Transverse colon (tissue), 4 donors: ENCODE data around the gene TNS3. TPM values are rescaled to one million over a fixed set of nuclear protein-coding genes. Genes with fewer than 3 reads are reported as not detected.

Experiments
- DNase-seq: peaks from one replicate; pipeline ENCODE4 v3.0.0-alpha.2; 2019
- H3K27ac ChIP-seq, 4 donors: fragments of 200-600 bp; sonication (generic); 2 replicates each; pipeline ENCODE4 v1.5.1; 2016 to 2018; ENCODE audit warnings: inconsistent platforms in 4 of 4
- H3K27me3 ChIP-seq: fragments of 200-600 bp; sonication (generic); 2 replicates; pipeline ENCODE4 v1.5.1; 2017; ENCODE audit warnings: inconsistent platforms
- H3K36me3 ChIP-seq, 4 donors: fragments of 200-600 bp; sonication (generic); 2 replicates each; pipeline ENCODE4 v1.5.1; 2017 to 2019; ENCODE audit warnings: inconsistent platforms in 4 of 4
- H3K4me1 ChIP-seq, 4 donors: fragments of 200-600 bp; sonication (generic); 2 replicates each; pipeline ENCODE4 v1.5.1; 2017 to 2020; ENCODE audit warnings: inconsistent platforms in 4 of 4
- H3K4me3 ChIP-seq, 4 donors: fragments of 200-600 bp; sonication (generic); 1 replicate in 1 of 4; 2 replicates in 3 of 4; pipeline versions ENCODE4 v1.5.1 to v1.6.1; 2017 to 2019; ENCODE audit warnings: inconsistent platforms in 4 of 4
- H3K9me3 ChIP-seq, 2 donors: fragments of 200-600 bp; sonication (generic); 2 replicates each; pipeline ENCODE4 v1.5.1; 2017 to 2019; ENCODE audit warnings: inconsistent platforms in 2 of 2
- EP300 ChIP-seq: sonication (generic); formaldehyde crosslinking; IDR thresholded peaks from one replicate; pipeline ENCODE4 v1.6.1; 2017; ENCODE audit warnings: antibody characterized with exemption, low read depth
- POLR2A ChIP-seq: fragments of 450-650 bp; IDR thresholded peaks from one replicate; pipeline ENCODE4 v1.6.1; 2016; ENCODE audit warnings: antibody characterized with exemption, mild to moderate bottlenecking, moderate library complexity
- POLR2AphosphoS5 ChIP-seq, 3 donors: sonication (generic); formaldehyde crosslinking; IDR thresholded peaks; one replicate each; pipeline ENCODE4 v1.6.1; 2016; ENCODE audit warnings: antibody characterized with exemption in 3 of 3
- WGBS, 2 donors: methylation state at CpG; one replicate each; pipeline ENCODE4 v1.1.5; 2018; ENCODE audit warnings: low coverage in 1 of 2; 5-methylcytosine and 5-hydroxymethylcytosine counted together
- in situ Hi-C, 4 donors: fragments of 200-750 bp; cut with MboI; loops; one replicate each; pipeline versions ENCODE4 v1.15.0 to v1.15.1; 2017; ENCODE audit warnings: low sequenced_read_pairs in 3 of 4, low pct_ligation_motif_present in 1 of 4, low pct_unique_long_range_greater_than_20kb in 1 of 4
- intact Hi-C: fragments of 100-400 bp; cut with DNase I; formaldehyde crosslinking; loops from one replicate; pipeline ENCODE4 v1.15.1; 2023; ENCODE audit warnings: low total_unique reads
- total RNA-seq, 4 donors: library from RNA; depleted of rRNA; stranded (reverse); fragments of >200 nt; gene quantifications; one replicate each; pipeline ENCODE4 v1.1.0, GENCODE V29; 2016
- TF ChIP-seq, protein P1 (sequence below), 5 experiments: fragments of 200-600 bp in 3 of 5; fragments of 450-650 bp in 2 of 5; sonication (generic) in 3 of 5; IDR thresholded peaks; 1 replicate in 2 of 5; 2 replicates in 3 of 5; pipeline ENCODE4 v1.5.1; 2016 to 2017; ENCODE audit warnings: antibody characterized with exemption in 5 of 5, inconsistent platforms in 3 of 5, mild to moderate bottlenecking in 2 of 5, moderate library complexity in 1 of 5

TNS3 gene
- total RNA-seq, 4 donors from 2014 or later = 58.5 to 104 (median 72.7) TPM

DNA sequence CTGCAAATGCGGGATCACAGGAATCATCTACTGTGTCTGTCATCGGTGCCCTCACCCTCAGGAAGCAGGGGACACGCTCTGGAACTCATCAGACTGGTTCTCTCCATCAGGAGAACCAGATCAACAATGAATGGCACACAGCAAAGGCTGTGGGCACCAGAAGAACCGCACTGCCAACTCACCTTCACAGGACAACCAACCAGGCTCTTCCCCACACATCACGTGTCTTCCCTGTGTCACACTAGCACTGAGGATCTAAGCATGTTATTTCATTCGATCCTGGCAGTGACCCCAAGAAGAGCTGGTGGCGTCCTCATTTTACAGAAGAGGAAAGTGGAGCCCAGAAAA is 106.1 kb downstream of the TNS3 start:
- Histone ChIP-seq H3K36me3 (no peaks in the 10 kb centered on the region), H3K9me3 (no peaks in the 10 kb centered on the region), H3K27ac (peak overlapping the region; percentile 75 to 79 (median 78)), H3K27me3 (no peaks in the 10 kb centered on the region), H3K4me1 (peaks cover 23 to 59% (median 52%) of the 10 kb centered on the region in 4 donors), H3K4me3 (no peak overlapping the region)
- intact Hi-C loops = no loop called here
- TF ChIP-seq EP300 (no peak), POLR2AphosphoS5 (IDR thresholded peaks at IDR 0.05) (no peak), POLR2A (no peak)
- TF ChIP-seq, protein P1, sequence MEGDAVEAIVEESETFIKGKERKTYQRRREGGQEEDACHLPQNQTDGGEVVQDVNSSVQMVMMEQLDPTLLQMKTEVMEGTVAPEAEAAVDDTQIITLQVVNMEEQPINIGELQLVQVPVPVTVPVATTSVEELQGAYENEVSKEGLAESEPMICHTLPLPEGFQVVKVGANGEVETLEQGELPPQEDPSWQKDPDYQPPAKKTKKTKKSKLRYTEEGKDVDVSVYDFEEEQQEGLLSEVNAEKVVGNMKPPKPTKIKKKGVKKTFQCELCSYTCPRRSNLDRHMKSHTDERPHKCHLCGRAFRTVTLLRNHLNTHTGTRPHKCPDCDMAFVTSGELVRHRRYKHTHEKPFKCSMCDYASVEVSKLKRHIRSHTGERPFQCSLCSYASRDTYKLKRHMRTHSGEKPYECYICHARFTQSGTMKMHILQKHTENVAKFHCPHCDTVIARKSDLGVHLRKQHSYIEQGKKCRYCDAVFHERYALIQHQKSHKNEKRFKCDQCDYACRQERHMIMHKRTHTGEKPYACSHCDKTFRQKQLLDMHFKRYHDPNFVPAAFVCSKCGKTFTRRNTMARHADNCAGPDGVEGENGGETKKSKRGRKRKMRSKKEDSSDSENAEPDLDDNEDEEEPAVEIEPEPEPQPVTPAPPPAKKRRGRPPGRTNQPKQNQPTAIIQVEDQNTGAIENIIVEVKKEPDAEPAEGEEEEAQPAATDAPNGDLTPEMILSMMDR (IDR thresholded peaks at IDR 0.05) = no peak
- in situ Hi-C loops = no loop called here
- DNase-seq = no peak
- 90% methylated on average over 7 of the region's 7 CpGs; no CpG with 5 or more reads in 1 of the 2 donors for WGBS, 2 donors

DNA sequence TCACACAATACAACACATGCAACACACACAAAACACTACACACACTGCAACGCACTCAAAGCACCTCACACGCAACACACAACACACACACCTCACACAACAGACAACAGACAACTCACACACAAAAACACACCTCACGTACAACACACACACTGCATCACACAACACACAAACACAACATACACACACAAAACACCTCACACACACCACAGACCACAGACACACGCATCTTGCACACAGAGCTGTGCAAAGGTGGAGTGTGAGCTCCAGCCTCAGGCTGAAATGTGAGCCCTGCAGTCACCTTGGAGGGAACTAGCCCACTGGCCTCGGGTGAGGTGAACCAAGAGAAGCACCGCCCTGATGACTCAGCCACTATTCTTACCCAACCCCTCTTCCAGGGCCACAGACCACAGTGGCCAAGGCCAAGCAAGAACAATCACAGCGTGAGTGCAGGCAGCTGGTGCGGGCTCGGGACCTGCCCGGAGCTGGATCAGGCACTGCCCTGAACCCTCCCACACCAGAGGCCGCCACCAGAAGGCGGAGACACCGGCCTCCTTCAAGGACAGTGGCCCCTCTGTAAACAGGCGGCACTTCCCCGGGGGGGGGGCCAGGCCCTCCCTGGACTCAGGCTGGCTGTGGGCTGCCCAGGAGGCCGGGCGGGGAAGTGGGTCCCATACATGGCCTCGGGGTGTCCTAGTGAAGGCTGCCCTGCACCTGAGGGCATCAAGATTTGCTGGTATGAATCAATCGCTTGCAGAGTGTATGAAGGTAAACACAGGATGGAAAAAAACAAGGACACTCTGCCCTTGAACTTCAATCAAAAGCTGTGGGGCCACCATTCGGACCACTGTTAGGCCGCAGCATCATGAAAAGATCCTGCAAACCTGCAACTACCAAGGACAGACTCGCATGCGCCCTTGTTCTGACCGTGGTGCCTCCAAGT is 106.7 kb downstream of the TNS3 start:
- Histone ChIP-seq H3K27ac (peak overlapping the region; percentile 75 to 79 (median 78)), H3K36me3 (no peaks in the 10 kb centered on the region), H3K4me1 (peaks cover 20 to 58% (median 47%) of the 10 kb centered on the region in 4 donors), H3K4me3 (no peak overlapping the region), H3K9me3 (no peaks in the 10 kb centered on the region), H3K27me3 (no peaks in the 10 kb centered on the region)
- in situ Hi-C loops = loop anchor here in 1 of 4 donors (25.0 kb wide), 1 partner anchor 112 kb away; the partner anchor contains the start of gene TNS3
- DNase-seq = peak; percentile 93
- 54 to 89% methylated on average over 3 to 20 of the region's 24 CpGs for WGBS, 2 donors
- TF ChIP-seq POLR2A = peak; percentile 75
- TF ChIP-seq POLR2AphosphoS5 (IDR thresholded peaks at IDR 0.05) = peak; percentile 61 to 92 (median 90)
- TF ChIP-seq, protein P1 (IDR thresholded peaks at IDR 0.05) = peak in 4 of 5 experiments; percentile 12 to 49 (median 31)
- peak; percentile 63 for TF ChIP-seq EP300
- intact Hi-C loops = no loop called here

DNA sequence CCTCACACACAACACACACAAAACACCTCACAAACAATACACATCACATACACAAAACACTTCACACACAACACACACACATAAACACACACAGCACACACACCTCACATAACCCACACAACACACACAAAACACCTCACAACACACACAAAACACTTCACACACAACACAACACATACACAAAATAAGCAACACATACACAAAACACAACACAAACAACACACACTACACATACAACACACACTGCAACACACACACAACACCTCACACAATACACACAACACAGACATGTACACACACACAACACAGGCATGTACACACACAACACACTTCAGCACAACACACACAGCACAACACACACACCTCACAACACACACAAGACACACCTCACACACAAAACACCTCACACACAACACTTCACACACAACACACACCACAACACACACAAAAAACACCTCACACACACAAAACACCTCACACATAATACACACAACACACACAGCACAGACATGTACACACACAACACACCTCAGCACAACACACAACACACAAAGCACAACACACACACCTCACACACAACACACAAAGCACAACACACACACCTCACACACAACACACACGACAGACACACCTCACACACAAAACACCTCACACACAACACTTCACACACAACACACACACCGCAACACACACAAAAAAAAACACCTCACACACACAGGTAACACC is 107.5 kb downstream of the TNS3 start:
- no peak for DNase-seq
- 80 to 100% methylated on average over 1 to 2 of the region's 2 CpGs for WGBS, 2 donors
- peaks cover 20 to 56% (median 41%) of the 10 kb centered on the region in 4 donors for H3K4me1 ChIP-seq

More for the DNA sequence above, 107.5 kb downstream of the TNS3 start:
- intact Hi-C loops (no loop called here), in situ Hi-C loops (loop anchor here in 1 of 4 donors (25.0 kb wide), 1 partner anchor 113 kb away; the partner anchor contains the start of gene TNS3)
- Histone ChIP-seq H3K4me3 (no peak overlapping the region), H3K27me3 (no peaks in the 10 kb centered on the region), H3K27ac (peak overlapping the region; percentile 75 to 79 (median 78)), H3K36me3 (no peaks in the 10 kb centered on the region), H3K9me3 (no peaks in the 10 kb centered on the region)
- TF ChIP-seq POLR2AphosphoS5 (IDR thresholded peaks at IDR 0.05) = no peak
- TF ChIP-seq, protein P1 (IDR thresholded peaks at IDR 0.05) = no peak
- TF ChIP-seq EP300 = no peak
- TF ChIP-seq POLR2A = no peak
